Activated CD4-positive, alpha-beta T cell treated with anti-CD3 and anti-CD28 coated beads, Interleukin-2, amount 50 U/mL, for 48 hours (primary cell): Measurements from ENCODE around the gene USP5.
"Not testable (repeated sequence)": the region's sequence is repeated elsewhere in the genome, so short reads cannot be mapped to it uniquely, and the experiment has no call there.

Experiments
- DNase-seq, 2 experiments: peaks; one replicate each; pipeline ENCODE4 v3.0.0-alpha.2; 2020

Gene USP5

DNA sequence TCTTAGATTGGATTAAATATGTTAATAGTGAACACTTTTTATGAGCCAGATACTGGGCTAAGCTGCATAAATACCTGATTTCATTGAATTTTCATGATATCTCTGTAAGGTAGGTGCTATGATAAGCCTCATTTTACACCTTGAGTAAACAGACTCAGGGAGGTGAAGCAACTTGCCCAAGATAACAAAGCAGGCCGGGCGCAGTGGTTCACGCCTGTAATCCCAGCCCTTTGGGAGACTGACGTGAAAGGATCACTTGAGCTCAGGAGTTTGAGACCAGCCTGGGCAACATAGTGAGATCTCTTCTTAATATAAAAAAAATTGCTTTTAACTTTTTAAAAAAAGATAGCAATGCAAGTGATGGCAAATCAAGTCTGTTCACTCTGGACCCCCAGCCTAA is 9.9 kb upstream of the USP5 start:
- no peak for DNase-seq

DNA sequence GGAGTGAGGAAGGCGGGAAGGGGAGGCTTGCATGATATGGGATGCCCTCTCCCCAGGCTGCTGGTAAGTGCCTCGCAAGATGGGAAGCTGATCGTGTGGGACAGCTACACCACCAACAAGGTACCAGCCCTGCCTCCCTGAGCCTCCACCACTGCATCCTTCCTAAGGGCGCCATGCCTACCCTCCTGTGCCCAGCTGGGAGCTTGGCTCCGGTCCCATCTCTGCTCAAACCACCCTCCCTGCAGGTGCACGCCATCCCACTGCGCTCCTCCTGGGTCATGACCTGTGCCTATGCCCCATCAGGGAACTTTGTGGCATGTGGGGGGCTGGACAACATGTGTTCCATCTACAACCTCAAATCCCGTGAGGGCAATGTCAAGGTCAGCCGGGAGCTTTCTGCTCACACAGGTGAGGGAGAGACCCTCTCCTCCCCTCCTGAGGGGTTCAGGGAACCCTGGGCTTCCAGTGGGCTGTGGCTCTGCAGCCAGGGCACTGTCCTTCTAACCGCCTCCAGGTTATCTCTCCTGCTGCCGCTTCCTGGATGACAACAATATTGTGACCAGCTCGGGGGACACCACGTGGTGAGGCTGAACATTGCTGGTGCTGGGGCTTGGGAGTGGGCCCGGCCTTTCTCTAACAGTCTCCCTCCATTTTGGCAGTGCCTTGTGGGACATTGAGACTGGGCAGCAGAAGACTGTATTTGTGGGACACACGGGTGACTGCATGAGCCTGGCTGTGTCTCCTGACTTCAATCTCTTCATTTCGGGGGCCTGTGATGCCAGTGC is 8.6 kb upstream of the USP5 start:
- no peak for DNase-seq

DNA sequence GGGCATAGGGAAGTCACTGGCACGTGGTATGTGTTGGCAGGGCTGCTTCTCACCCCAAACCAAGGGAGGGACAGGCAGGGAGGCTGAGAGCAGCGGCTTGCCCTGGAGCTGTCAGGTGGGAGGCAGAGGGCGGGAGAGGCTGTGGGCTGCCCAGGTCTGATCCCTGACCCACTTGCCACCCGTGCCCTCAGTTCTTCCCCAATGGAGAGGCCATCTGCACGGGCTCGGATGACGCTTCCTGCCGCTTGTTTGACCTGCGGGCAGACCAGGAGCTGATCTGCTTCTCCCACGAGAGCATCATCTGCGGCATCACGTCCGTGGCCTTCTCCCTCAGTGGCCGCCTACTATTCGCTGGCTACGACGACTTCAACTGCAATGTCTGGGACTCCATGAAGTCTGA is 6.6 kb upstream of the USP5 start:
- DNase-seq, result no peak

DNA sequence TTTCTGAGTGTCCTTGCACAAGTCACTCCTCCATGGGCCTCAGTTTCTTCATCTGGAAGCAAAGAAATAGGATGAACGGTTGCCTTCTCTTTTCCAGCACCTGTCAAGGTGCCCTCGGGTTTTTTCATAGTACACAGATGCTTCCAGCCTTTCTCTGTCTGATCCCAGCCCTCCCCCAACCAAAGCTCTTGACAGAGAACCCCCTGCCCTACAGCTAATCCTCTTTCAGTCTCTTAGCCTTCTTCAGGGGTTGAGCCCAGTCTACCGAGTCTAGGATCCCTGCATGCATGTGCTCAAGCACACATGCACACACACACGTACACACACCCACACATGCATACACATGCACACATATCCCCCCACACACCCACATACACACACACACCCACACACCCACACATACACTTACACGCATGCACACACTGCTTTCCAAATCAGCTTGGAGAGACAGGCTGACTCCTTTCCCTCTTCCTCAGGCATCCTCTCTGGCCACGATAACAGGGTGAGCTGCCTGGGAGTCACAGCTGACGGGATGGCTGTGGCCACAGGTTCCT is 5.6 kb upstream of the USP5 start:
- DNase-seq, result no peak

DNA sequence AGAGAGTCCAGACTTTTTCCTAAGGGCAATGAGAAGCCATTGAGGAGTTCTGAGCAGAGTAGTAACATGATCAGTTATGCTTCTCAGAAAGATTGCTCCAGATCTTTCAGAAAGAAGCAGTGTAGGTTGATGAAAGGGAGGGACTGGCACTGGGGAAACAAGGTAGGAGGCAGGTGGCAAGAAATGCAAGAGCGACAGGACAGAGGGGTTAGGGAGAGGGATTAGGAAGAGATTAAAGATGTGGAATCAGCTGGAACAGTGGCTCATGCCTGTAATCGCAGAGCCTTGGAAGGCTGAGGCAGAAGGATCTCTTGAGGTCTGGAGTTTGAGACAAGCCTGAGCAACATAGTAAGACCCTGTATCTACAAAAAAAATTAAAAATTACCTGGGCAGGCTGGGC is 4.3 kb upstream of the USP5 start:
- no peak for DNase-seq

DNA sequence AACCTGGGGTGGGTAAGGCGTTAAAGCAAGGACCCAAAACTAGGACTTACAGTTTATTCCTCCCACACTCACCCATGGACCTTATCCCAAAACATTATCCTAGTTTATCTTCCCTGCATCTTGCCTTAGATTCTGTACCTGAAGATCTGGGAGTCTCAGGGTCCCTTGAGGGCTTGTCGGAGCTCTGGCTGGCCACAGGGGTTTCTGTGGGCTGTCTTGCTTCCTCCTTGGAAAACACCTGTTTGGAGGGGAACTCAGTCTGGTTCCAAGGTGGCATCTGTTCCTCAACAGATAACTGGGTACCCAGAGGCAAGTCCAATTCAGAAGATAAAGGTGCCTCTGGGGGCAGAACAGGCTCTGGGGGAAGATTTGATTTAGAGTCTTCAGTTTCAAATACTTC is 2.5 kb upstream of the USP5 start:
- no peak for DNase-seq

DNA sequence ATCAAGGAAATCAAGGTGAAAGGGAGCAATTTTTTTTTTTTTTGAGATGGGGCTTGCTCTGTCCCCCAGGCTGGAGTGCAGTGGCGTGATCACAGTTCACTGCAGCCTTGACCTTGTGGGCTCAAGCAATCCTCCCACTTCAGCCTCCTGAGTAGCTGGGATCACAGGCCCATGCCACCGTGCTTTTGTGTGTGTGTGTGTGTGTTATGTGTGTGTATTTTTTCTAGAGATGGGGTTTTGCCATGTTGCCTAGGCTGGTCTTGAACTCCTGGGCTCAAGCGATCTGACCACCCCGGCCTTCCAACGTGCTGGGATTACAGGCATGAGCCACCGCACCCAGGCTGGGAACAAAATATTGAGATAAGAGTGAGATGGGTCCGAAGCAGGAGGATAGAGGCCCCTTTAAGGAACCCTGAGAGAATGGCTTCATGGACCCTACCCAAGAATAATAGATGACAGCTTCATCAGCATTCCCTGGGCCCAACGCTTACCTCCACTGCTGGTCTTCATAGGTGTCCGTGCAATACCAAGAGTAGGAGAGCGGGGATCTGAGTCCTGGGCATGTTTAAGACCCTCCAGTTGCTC is 1.9 kb upstream of the USP5 start:
- DNase-seq, result no peak

DNA sequence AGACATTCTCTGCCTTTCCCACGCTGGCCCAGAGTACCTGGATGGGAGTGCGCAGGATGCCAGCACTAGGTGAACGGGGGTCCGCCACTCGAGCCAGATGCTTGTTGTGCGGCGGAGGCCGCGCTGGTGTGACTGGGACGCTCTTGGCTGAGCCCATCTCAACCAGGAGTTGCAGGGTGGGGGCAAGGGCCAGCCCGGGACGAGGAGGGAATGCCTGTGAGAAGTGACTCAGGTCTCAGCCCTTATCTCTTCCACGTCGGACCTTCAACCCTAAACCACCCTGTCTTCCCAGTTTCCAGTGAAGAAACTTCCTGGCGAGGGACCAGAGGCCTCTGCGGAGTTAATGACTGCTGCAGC is 1.2 kb upstream of the USP5 start:
- no peak for DNase-seq

DNA sequence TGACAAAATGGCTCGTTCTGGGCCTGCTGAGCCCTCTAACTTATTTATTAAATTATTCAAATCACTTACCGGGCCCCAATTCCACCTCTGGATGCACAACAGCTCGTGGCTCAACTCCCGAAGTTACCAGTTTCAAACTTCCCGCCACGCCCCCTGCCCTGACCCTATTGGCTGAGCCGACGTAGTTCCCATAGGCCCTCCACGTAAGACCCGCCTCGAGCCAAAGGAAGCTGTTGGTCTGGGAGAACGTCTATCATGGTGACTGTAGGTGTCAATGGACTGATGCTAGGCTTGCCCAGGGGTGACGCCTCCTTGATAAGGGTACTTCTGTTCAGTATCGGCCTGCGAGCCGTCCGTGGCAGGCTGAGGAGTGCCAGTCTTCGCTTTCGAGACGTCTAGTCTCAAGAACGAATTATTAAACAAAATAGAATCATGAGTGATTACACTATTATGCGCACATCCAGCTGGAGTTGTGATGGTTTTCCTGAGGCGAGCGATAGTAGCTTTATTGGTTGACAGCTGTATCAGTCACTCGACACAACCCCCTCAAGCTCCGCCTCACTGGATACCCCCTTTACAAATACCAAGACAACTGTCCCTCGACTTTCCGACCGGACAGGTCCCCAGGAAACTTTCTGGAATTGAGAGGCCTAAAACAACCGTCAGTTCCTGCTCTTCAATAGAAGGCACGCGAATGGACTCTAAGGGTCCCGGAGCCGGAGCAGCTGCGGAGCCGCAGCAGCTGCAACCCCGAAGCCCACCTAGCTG is 613 bp upstream of the USP5 start, which contains the start of gene CDCA3:
Gene CDCA3 (minus strand): TSS at position 134 of the 768 bp plus-strand sequence. CDS start 334 bp downstream, outside the sequence.
- peak; percentile 96 to 98 for DNase-seq

DNA sequence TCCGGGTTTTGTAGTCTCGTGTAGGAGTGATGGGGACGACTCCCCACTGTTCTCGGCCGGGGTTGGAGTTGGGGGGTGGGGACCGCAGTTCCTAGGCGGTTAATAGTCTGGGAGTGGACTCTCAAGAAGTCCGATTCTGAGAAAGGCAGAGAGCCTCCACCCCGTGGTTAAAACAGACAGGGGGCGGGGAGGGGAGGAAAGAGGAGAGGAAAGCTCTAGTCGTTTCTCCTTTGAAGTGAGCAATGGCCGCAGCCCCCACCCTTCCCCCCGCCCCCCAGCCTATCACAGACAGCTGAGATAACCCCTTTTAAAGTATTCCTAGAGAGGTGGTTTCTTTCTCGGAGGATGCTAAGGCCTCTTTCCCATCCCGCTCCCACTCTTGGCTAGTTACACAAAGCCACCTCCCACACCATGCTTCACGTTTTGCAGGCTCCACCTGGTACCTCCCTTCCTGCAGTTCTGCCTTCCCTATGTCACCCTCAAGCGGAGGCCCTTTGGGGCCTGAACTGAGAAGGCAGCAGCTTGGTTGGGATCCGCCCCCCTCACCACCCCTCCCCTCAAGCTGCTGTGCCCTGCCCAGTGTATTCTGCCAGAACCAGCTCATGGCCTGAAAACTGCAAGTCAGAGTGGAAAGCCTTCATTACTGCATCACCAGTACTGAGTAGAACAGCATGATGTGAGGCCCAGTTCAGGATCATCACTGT is 853 bp downstream of the USP5 start:
- DNase-seq, result peak; percentile 80 to 86

DNA sequence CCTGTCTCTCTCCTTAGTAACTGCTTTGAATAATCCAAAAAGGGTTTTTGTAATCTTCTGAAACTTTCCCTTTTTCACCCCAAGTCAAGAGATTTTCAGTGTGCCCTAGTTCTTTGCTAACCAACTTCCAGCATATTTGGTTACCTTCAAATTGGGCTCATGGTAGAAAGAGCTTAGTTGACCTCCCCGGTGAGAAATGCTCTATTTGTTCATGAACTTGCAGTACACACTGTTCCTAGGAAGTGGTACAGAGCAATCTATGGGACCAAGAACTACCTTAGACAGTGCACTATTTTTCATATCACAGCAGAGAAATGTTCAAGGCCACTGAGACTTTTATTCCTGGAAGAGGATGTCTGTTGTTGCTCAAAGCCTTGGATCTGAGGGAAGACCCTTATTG is 1.7 kb downstream of the USP5 start:
- no peak for DNase-seq

DNA sequence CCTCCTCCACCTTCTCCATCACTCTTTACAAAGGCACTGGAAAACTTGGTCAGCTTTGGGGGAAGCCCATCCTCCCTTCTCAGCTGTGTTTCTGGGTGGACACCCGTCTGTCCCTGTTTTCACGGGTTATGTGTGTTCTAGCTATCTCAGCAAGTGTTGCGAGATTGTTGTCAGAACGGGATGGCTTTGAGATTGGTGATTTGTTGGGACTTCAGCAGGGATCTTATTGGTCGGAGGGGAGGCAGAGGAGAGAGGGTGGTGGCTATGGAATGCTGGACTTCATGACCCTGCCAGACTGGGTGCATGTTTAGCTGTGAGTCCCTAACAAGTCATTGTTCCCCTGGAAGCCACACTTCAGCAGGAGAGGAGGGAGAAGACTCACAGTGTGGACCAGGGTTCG is 2.1 kb downstream of the USP5 start:
- DNase-seq, result no peak

DNA sequence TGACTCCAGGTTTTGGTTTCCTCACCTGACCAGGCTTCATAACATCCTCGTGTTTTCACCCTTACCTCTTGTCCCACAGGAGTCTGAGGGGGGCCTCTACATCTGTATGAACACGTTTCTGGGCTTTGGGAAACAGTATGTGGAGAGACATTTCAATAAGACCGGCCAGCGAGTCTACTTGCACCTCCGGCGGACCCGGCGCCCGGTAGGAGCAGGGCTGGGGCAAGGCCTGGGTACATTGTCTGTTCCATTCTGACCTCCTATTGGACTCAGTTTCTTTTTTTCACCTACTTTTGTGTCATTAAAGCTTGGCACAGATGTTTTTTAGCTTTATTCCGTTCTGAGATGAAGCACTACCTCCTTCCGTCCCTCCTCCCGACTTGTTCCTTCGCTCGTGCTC is 3.4 kb downstream of the USP5 start:
- no peak for DNase-seq

DNA sequence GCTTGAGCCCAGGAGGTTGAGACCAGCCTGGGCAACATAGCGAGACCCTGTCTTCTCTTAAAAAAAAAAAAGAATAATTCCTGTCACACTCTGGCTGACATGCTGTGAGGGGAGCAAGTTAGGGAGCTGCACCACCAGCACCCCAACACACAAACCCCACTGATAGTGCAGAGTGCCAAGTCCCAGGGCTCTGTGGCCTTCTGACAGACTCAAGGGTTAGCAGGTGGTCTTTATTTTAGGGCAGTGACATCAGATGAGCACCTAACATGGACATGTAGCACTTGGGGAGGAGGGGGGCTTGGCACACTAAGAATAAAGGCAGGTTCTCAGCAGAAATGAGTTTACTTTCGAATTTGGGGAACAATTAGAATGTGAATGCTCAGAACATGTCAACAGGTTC is 6.8 kb downstream of the USP5 start:
- DNase-seq, result no peak

DNA sequence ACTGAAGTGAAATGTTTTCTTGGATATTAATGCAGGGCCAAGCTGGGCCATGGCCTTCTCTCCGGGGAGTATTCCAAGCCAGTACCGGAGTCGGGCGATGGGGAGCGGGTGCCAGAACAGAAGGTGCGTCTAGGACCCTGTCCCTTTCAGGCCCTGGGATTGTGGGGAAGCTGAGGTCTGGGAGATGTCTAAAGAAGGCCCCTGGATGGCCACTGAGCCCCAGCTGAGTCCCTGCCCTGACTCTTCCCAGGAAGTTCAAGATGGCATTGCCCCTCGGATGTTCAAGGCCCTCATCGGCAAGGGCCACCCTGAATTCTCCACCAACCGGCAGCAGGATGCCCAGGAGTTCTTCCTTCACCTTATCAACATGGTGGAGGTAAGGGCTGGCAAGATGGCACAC is 8.2 kb downstream of the USP5 start:
- no peak for DNase-seq

DNA sequence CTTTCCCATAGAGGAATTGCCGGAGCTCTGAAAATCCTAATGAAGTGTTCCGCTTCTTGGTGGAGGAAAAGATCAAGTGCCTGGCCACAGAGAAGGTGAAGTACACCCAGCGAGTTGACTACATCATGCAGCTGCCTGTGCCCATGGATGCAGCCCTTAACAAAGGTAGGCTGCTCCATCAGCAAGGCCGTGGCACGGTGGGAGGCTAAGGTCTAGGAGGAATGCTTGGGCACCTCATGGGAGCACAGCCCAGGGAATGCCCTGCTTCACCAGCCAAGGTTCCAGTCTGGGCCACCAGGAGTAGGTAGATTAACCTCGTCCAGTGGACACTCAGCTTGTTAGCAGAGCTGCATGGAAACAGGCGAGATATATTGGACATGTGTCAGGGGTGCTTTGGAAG is 9.0 kb downstream of the USP5 start:
- DNase-seq, result no peak

DNA sequence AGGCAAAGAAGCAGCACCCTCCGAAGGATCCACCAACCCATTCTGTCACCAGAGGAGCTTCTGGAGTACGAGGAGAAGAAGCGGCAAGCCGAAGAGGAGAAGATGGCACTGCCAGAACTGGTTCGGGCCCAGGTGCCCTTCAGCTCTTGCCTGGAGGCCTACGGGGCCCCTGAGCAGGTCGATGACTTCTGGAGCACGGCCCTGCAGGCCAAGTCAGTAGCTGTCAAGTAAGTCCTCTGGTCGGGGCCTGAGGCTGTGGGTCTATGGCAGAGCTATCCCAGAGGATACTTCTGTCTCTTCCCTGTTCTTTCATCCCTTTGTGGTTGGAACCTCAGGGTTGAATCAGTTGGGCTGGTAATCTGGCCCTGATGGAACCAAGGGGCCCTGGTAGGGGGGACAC is 9.4 kb downstream of the USP5 start:
- no peak for DNase-seq

DNA sequence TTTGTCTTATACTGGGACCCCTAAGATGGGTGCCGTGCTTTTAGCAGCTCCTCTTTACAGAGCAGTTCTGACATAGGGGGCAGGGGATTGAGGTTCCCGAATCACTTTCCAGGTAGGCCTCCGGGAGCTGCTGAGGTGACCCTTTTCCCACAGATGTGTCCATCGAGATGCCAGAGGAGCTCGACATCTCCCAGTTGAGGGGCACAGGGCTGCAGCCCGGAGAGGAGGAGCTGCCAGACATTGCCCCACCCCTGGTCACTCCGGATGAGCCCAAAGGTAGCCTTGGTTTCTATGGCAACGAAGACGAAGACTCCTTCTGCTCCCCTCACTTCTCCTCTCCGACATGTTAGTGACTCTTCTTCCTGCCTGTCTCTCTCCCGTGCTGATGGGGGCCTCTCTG is 11.1 kb downstream of the USP5 start:
- no peak for DNase-seq

DNA sequence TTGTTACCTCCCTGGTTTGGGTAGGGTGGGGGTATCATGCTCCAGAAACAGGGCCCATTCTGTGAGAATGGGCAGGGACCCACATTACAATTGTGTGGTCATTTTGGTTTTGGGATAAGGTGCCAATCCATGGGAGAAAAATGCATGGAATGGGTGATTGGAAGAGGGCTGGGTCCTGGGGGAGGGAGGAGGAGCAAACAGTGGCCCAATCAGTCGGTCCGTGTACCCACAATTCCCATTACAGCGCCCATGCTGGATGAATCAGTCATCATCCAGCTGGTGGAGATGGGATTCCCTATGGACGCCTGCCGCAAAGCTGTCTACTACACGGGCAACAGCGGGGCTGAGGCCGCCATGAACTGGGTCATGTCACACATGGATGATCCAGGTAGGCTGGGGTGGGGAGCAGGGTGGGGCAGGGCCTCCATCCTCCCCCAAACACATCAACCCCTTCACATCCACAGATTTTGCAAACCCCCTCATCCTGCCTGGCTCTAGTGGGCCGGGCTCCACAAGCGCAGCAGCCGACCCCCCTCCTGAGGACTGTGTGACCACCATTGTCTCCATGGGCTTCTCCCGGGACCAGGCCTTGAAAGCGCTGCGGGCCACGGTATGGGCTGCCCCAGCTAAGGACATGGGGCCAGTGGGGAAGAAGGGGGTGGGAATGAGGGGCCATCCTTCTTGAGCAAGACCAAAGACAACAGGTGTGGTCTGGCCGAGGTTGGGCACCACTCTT is 11.8 kb downstream of the USP5 start:
- no peak for DNase-seq

DNA sequence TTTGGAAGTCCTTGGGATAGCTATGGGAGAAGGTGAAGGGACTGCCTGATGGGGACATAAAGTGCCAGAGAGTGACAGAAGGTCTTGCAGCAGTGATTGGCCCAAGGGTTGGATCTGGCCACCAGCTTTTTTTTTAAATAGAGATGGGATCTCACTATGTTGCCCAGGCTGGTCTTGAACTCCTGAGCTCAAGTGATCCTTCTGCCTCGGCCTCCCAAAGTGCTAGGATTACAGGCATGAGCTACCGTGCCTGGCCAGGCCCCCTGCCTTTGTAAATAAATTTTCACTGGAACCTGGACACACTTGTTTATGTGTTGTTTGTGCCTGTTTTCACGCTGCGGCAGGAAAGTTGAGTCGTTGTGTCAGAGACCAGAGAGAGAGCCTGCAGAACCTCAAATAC is 13.4 kb downstream of the USP5 start:
- not testable (repeated sequence) for DNase-seq

DNA sequence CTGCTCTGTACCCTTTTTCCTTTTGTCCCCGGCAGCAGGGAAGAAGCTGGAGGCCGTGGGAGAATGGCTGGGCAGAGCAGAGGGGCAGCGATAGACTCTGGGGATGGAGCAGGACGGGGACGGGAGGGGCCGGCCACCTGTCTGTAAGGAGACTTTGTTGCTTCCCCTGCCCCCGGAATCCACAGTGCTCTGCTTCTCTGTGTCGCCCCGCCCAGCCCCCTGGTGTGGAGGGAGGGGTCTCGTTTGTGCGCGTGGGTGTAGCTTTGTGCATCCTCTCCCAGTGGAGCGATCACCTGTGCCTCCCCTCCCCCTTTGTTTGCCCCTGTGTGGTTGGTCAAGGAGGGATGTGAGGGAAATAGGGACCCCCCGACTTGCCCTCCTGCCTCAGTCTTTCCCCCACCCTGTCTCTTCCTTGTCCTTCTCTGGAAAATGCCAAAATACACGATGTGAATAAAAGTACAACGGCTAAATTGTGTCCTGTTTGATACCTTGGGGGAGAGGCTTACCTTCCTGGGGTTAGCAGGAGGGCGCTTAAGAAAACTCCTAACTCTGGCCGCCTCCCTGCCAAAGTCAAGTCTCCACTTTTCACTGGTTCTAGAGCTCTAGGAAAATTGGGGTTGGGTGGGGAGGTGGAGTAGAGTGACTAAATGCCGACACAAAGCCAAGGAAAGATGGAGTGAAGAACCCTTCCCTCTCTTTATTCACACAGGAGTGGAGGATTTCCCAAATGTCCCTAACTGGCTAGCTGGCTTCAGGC is 14.4 kb downstream of the USP5 start:
- DNase-seq, result no peak

DNA sequence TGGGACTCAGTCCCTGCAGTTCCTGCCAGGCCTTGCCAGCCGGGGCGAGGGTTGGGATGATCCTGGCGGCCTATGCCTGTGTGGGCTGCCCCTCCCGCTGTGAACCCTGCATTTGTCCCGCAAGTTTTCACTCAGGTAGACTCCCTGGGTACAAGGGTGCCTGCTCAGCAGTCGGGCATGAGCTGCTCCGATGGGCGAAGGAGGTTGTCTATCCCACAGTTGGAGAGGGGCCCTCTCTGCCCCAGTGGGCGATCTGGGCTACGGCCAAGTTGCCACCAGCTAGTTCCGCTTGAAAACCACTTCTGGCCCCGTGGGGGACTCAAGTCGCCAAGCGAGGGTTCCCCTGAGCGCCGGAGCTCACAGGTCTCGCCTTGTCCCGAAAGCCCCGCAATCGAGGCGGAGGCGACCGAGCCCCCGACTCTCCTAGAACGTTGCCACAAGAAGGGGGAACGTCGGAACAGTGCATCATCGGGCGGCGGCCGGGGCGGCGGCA is 15.0 kb downstream of the USP5 start:
- DNase-seq, result no peak
